ENCODE data around the gene RAB6B. TPM values are rescaled to one million over a fixed set of nuclear protein-coding genes. Genes with fewer than 3 reads are reported as not detected.

The RAB6B gene
- total RNA-seq, 6 experiments from 2014 or later = 1.6 to 5.4 (median 2.1) TPM

DNA sequence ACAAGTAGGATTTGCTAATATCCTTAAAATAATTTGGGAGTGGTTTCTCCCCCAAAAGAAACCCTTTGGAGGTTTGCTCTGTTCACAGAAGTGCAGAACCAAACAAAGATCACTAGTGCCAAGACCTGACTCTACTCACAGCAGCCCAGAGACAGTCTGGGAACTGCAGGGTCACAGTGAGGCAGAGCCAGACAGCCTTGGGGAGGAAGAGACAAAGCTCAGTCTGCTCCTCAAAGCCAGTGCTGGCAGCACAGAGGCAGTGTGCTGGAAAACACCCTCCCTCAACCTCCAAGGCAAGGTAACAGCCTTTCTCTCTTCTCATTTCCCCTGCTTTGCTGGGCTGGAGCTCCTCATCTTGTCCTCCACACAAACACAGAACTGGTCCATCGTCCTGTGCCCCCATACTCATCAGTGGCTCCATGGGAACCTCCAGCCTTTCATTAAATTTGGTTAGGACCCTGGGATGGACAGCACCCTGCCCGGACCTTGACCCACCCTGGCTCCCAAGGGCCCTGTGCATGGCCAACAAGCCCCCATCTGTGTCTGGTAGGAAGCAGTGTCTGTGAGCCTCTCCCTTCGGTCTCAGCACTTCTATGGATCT lies 12.6 kb downstream of the RAB6B start:
- Mint-ChIP-seq H3K27ac (no peak overlapping the region), H3K4me3 (no peak overlapping the region), H3K9me3 (peaks cover under 1% of the 10 kb centered on the region; the same call in 1 of the 2 replicates), H3K36me3 (ENCODE audit: low read depth) (no peaks in the 10 kb centered on the region), H3K27me3 (ENCODE audit: insufficient read depth) (peaks cover 18% of the 10 kb centered on the region), H3K4me1 (ENCODE audit: low read depth) (no peaks in the 10 kb centered on the region)
- TF ChIP-seq, protein P1, sequence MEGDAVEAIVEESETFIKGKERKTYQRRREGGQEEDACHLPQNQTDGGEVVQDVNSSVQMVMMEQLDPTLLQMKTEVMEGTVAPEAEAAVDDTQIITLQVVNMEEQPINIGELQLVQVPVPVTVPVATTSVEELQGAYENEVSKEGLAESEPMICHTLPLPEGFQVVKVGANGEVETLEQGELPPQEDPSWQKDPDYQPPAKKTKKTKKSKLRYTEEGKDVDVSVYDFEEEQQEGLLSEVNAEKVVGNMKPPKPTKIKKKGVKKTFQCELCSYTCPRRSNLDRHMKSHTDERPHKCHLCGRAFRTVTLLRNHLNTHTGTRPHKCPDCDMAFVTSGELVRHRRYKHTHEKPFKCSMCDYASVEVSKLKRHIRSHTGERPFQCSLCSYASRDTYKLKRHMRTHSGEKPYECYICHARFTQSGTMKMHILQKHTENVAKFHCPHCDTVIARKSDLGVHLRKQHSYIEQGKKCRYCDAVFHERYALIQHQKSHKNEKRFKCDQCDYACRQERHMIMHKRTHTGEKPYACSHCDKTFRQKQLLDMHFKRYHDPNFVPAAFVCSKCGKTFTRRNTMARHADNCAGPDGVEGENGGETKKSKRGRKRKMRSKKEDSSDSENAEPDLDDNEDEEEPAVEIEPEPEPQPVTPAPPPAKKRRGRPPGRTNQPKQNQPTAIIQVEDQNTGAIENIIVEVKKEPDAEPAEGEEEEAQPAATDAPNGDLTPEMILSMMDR (IDR thresholded peaks at IDR 0.05) = no peak
- DNase-seq = no peak

DNA sequence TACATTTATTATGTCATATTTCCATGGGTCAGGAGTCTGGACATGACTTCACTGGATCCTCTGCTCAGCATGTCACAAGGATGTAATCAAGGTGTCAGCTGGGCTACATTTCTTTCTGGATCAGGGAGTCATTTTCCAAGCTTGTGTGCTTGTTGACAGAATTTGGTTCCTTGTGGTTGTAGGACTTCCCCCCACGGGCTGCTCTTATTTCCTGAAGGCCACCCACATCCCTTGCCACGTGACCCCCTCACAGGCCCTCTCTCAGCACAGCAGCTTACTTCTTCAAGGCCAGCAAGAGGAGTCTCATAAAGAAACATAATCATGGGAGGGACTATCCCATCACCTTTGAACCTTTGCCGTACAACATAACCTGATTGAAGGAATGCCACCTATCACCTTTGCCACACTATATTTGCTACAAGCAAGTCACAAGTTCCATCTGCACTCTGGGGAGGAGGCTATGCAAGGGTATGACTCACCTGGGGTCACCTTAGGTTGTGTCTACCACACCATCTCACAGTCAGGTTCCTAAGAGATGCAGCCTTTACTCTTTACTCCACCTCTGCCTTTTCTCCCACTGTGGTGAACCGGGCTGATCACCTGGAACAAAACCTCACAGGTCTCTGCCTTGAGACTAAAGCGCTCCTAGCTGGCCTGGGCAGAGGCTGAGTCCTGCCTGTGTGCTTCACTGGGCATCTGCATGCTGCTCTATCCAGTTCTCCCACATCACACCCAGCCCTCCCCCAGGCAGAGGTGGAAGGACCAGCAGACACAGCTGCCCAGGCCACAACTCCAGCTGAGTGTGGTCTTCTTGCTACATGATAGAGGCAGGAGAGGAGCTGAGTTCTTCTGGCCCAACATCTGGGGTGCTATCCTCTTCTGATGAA lies 13.5 kb downstream of the RAB6B start:
- Mint-ChIP-seq H3K27me3 (ENCODE audit: insufficient read depth) (peaks cover 22% of the 10 kb centered on the region), H3K27ac (no peak overlapping the region), H3K4me1 (ENCODE audit: low read depth) (no peaks in the 10 kb centered on the region), H3K4me3 (no peak overlapping the region), H3K9me3 (peaks cover 4% of the 10 kb centered on the region; the same call in 1 of the 2 replicates), H3K36me3 (ENCODE audit: low read depth) (no peaks in the 10 kb centered on the region)
- TF ChIP-seq, protein P1 (IDR thresholded peaks at IDR 0.05) = no peak
- no peak for DNase-seq

DNA sequence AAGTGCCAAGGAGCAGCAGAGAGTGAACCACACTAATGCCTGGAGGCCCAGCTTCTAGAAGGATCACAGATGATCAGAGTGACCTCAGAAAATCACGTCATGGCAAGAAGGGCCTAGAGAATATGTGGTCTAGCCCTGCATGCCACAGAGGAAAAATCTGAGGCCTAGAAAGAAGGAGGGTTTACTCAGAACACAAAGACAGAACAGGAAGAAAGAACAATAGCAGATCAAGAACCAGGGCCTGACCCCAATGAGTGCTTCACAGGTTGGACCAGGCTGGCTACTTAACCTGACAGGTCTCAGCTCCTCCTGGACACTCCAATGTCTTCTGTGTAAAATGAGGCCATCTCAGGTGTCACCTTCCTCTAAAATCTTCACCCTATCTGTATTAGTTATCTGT lies 14.2 kb downstream of the RAB6B start:
- TF ChIP-seq, protein P1 (IDR thresholded peaks at IDR 0.05) = no peak
- H3K4me3 Mint-ChIP-seq = no peak overlapping the region
- peaks cover 4% of the 10 kb centered on the region; the same call in 1 of the 2 replicates for H3K9me3 Mint-ChIP-seq
- peaks cover 25% of the 10 kb centered on the region for H3K27me3 Mint-ChIP-seq (ENCODE audit: insufficient read depth)
- DNase-seq = no peak
- no peaks in the 10 kb centered on the region for H3K36me3 Mint-ChIP-seq (ENCODE audit: low read depth)
- H3K27ac Mint-ChIP-seq = no peak overlapping the region
- H3K4me1 Mint-ChIP-seq (ENCODE audit: low read depth) = no peaks in the 10 kb centered on the region

DNA sequence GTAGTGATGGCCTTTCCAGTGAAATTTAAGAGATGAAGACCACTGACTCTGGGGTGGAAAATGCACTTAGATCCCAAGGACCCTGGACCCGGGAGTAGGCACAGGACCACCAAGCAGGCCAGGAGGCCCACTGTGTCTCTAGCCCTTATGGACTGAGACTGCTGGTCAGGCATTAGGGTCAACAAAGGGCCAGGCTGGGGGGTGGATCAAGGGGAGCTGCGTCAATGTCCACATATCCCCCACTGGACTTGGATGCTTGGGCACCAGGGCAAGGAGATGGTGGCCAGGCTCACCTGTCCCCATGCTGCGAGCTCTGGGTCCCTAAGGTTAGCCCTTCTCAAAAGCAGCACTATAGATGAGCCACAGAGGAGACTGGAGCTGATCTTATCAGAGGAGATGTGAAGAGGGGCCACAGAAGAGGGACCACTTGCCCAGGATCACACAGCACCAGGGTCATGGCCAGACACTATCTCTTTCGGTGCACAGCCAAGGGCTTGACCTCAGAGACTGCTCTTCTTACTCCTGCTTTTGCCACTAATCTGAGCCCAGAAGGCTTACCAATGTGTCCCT lies 14.7 kb downstream of the RAB6B start:
- no peak for DNase-seq
- Mint-ChIP-seq H3K4me3 (no peak overlapping the region), H3K27ac (no peak overlapping the region), H3K36me3 (ENCODE audit: low read depth) (no peaks in the 10 kb centered on the region), H3K4me1 (ENCODE audit: low read depth) (no peaks in the 10 kb centered on the region), H3K9me3 (peaks cover 4% of the 10 kb centered on the region; the same call in 1 of the 2 replicates), H3K27me3 (ENCODE audit: insufficient read depth) (peaks cover 24% of the 10 kb centered on the region)
- TF ChIP-seq, protein P1 (IDR thresholded peaks at IDR 0.05) = no peak

DNA sequence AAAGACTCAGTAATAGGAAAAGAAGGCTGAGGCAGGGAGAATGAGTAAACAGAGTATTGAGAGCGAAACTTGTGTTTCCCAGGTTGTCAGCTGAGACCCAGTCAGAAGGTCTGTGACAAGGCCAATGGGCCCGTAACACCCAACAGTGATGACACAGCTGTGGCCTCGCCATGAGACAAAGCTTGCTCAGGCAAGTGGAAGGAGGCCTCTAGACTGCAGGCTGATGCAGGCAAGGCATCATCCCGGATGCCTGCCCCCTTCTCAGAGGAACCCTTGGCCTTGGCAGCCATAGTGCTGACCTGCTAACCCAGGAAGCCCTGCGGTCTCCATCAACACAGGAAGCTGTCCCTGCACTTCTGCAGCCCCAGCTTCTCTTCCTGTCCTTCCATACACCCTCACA lies 15.4 kb downstream of the RAB6B start:
- peaks cover 27% of the 10 kb centered on the region for H3K27me3 Mint-ChIP-seq (ENCODE audit: insufficient read depth)
- no peaks in the 10 kb centered on the region for H3K4me1 Mint-ChIP-seq (ENCODE audit: low read depth)
- TF ChIP-seq, protein P1 (IDR thresholded peaks at IDR 0.05) = no peak
- no peaks in the 10 kb centered on the region for H3K36me3 Mint-ChIP-seq (ENCODE audit: low read depth)
- no peak overlapping the region for H3K4me3 Mint-ChIP-seq
- DNase-seq = no peak
- H3K9me3 Mint-ChIP-seq = peaks cover 4% of the 10 kb centered on the region; the same call in 1 of the 2 replicates
- no peak overlapping the region for H3K27ac Mint-ChIP-seq

Data from HFFc6 (cell line).